NB4 (cell line): ENCODE measurements around the gene IPO8.

Experiments used
- CTCF ChIP-seq: IDR thresholded peaks from one replicate; pipeline ENCODE4 v1.5.1; 2012; ENCODE audit warnings: low read depth, low read length
- MAX ChIP-seq: IDR thresholded peaks from 2 replicates; pipeline ENCODE4 v1.6.1; 2011; ENCODE audit warnings: low read depth, low read length
- MYC ChIP-seq: IDR thresholded peaks from 2 replicates; pipeline ENCODE4 v1.6.1; 2011; ENCODE audit warnings: low read depth, low read length
- POLR2A ChIP-seq: IDR thresholded peaks from 2 replicates; pipeline ENCODE4 v1.6.1; 2011; ENCODE audit warnings: mild to moderate bottlenecking; ENCODE audit not compliant: insufficient read length; ENCODE audit errors: extremely low read depth

GRCh38 chr12:30622509-30622908, 73.2 kb downstream of the IPO8 start:
- TF ChIP-seq CTCF (no peak), POLR2A (no peak), MAX (no peak), MYC (no peak)
